ENCODE data around the gene MSGN1.
"Not testable (repeated sequence)": the region's sequence is repeated elsewhere in the genome, so short reads cannot be mapped to it uniquely, and the experiment has no call there.

DNA sequence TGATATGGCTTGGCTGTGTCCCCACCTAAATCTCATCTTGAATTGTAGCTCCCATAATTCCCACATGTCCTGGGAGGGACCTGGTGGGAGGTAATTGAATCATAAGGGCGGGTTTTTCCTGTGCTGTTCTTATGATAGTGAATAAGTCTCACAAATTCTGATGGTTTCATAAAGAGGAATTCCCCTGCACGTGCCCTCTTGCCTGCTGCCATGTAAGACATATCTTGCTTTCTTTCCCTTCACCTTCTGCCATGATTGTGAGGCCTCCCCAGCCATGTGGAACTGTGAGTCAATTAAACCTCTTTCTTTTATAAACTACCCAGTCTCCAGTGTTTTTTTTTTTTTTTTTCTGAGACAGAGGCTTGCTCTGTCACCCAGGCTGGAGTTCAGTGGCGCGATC, 7.4 kb downstream of the MSGN1 start:
- TF ChIP-seq CTCF, POLR2A (IDR thresholded peaks at IDR 0.05): not testable (repeated sequence)

Data from ovary (tissue), 3 donors.